GM19395 (cell line): ENCODE data around the gene CDC42EP1.
"Not testable (repeated sequence)": the region's sequence is repeated elsewhere in the genome, so short reads cannot be mapped to it uniquely, and the experiment has no call there.

Experiments used
- ATAC-seq: cut with Tn5 transposase; IDR thresholded peaks from one replicate; pipeline ENCODE4 v1.9.1; 2021; ENCODE audit warnings: mild to moderate bottlenecking, moderate library complexity; ENCODE audit not compliant: unreplicated experiment

The CDC42EP1 gene

GRCh38 chr22:37609240-37610152, 49.2 kb downstream of the CDC42EP1 start:
- peak; percentile 16 for ATAC-seq

DNA sequence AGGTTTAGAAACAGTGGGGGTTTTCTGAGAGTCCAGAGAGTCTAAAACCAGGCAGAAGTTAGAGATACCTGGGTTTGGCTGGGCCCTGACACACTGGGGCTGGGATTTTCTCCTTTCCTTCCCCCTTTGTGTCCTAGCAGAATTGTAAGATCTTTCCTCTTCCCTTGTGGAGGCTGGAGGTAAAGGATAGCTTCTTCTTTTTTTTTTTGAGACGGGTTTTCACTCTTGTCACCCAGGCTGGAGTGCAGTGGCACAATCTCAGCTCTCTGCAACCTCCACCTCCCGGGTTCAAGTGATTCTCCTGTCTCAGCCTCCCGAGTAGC, 49.8 kb downstream of the CDC42EP1 start:
- ATAC-seq: not testable (repeated sequence)

DNA sequence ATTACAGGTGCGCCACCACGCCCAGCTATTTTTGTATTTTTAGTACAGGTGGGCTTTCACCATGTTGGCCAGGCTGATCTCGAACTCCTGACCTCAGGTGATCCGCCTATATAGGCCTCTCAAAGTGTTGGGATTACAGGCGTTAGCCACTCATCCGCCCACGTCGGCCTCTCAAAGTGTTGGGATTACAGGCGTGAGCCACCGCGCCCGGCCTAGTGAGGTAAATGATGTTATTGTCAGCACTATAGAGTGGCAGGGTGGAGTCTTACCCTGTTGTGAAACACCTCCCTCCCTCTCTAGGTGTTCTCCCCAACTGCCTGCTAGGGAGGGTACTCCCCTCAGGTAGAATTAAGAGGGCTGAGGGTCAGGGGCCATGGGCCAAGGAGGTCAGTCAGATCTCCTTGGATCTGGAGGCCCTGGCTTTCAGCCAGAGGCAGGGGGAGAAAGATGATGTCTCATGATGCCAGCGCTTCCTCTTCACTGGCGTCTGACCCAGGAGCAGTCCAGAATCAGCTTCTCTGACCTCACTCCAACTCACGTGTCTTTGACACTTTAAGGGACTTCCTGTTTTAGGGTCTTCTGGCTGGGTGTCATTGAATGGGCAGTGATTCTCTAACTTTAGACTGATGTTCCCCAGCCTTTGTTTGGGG, 50.3 kb downstream of the CDC42EP1 start:
- ATAC-seq: no peak

DNA sequence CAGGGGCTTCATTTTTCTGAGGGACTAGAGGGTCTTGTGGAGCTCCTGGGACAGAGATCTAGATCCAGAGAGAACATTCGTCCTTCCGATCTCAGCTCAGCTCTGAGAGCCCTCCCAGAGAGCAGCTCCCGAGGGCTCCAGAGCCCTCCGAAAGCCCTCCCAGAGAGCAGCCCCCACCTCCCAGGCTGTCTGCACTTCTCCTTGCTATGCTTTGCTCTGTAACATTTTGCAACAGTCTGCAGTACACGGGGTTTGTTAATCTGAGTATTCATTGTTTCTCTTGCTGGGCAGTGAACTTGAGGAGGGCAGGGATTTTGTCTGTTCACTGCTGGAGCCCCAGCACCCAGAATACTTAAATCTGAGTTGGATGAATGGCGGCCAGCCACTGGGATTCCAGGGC, 50.9 kb downstream of the CDC42EP1 start:
- no peak for ATAC-seq

- no peak for ATAC-seq
Measured at GRCh38 chr22:37616201-37617083, 56.2 kb downstream of the CDC42EP1 start.

DNA sequence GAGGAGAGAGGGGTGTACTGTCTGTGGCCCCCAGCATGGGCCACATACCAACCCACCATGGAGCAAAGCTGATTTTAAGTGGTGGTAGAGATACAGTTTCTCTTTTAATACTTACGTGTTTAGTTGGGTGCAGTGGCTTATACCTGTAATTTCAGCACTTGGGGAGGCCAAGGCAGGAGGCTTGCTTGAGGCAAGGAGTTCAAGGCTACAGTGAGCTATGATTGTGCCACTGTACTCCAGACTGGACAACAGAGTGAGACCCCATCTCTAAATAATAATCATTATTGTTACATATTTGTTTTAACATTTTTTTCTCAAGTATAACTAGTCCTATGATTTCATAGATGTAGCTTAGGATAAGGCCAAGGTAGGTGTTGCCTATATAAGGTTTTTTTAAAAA, 57.2 kb downstream of the CDC42EP1 start:
- no peak for ATAC-seq

- ATAC-seq: no peak
Measured at GRCh38 chr22:37618072-37618656, 57.9 kb downstream of the CDC42EP1 start.

GRCh38 chr22:37618674-37619073, 58.4 kb downstream of the CDC42EP1 start:
- ATAC-seq: no peak
